ENCODE data around the gene HS3ST5. TPM values are rescaled to one million over a fixed set of nuclear protein-coding genes. Genes with fewer than 3 reads are reported as not detected.

Gene HS3ST5
- total RNA-seq, 1 experiment from 2014 or later: 0.09 TPM

DNA sequence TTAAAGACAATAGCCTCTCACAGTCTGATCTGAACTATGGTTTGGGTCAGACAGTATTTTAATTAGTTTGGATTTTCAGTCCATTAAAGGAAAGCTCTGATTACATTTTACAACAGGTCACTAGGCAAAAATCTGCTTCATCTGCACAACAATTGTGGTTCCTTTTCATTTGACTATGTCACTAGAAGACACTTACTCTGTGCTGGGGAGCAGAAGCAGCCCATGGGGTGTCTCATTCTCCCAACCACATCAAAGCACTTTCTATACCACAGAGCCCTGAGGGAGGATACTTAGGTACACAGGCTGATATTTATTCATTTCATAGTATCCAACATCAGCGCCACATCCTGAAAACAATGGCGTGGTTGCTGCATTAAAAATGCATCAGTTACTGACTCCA lies 335.3 kb downstream of the HS3ST5 start:
- 0 out of 2 replicates have a peak, but pooled peaks cover 7% of the 10 kb centered on the region for H3K27me3 ChIP-seq (ENCODE audit: insufficient read depth, low read depth)
- H3F3A ChIP-seq (ENCODE audit: insufficient read depth, low read depth): no peaks in the 10 kb centered on the region
- intact Hi-C loops (cut with micrococcal nuclease; ENCODE audit: unreplicated experiment): no loop called here
- no peak overlapping the region for H3K27ac ChIP-seq
- no peak overlapping the region for H3K4me3 ChIP-seq
- no peaks in the 10 kb centered on the region for H3K9me3 ChIP-seq (ENCODE audit: insufficient read depth, low read depth)
- CTCF ChIA-PET: no interaction called here
- no peak for TF ChIP-seq EZH2 (IDR thresholded peaks at IDR 0.05; ENCODE audit: low read depth)
- TF ChIP-seq, protein P1, sequence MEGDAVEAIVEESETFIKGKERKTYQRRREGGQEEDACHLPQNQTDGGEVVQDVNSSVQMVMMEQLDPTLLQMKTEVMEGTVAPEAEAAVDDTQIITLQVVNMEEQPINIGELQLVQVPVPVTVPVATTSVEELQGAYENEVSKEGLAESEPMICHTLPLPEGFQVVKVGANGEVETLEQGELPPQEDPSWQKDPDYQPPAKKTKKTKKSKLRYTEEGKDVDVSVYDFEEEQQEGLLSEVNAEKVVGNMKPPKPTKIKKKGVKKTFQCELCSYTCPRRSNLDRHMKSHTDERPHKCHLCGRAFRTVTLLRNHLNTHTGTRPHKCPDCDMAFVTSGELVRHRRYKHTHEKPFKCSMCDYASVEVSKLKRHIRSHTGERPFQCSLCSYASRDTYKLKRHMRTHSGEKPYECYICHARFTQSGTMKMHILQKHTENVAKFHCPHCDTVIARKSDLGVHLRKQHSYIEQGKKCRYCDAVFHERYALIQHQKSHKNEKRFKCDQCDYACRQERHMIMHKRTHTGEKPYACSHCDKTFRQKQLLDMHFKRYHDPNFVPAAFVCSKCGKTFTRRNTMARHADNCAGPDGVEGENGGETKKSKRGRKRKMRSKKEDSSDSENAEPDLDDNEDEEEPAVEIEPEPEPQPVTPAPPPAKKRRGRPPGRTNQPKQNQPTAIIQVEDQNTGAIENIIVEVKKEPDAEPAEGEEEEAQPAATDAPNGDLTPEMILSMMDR (conservative IDR thresholded peaks at IDR 0.05): no peak
- no TSS peak for BruUV-seq (replicated peaks)
- H3K36me3 ChIP-seq (ENCODE audit: low read depth): no peaks in the 10 kb centered on the region
- no peaks in the 10 kb centered on the region for H4K20me1 ChIP-seq (ENCODE audit: insufficient read depth)
- POLR2A ChIA-PET (ENCODE audit: unreplicated experiment): interaction anchor here (0.6 kb wide), 1 partner anchor 1193 kb away, joined by 3 read pairs; no protein-coding TSS in a partner anchor
- no peaks in the 10 kb centered on the region for H3K9me2 ChIP-seq (ENCODE audit: insufficient read depth)
- DNase-seq: peak; percentile 7 to 51
- no peaks in the 10 kb centered on the region for H3K79me2 ChIP-seq (ENCODE audit: low read depth)
- H3K4me2 ChIP-seq: peak overlapping the region; percentile 3; the same call in 1 of the 2 replicates
- no peak overlapping the region for H2AFZ ChIP-seq
- no peaks in the 10 kb centered on the region for H3K4me1 ChIP-seq (replicated peaks; ENCODE audit: insufficient read depth)

Measured in PC-9 (cell line).